Measurements from ENCODE around the gene HIVEP2. TPM values are rescaled to one million over a fixed set of nuclear protein-coding genes. Genes with fewer than 3 reads are reported as not detected.

HIVEP2 gene
- total RNA-seq, 1 donor from 2014 or later: 24.3 TPM

DNA sequence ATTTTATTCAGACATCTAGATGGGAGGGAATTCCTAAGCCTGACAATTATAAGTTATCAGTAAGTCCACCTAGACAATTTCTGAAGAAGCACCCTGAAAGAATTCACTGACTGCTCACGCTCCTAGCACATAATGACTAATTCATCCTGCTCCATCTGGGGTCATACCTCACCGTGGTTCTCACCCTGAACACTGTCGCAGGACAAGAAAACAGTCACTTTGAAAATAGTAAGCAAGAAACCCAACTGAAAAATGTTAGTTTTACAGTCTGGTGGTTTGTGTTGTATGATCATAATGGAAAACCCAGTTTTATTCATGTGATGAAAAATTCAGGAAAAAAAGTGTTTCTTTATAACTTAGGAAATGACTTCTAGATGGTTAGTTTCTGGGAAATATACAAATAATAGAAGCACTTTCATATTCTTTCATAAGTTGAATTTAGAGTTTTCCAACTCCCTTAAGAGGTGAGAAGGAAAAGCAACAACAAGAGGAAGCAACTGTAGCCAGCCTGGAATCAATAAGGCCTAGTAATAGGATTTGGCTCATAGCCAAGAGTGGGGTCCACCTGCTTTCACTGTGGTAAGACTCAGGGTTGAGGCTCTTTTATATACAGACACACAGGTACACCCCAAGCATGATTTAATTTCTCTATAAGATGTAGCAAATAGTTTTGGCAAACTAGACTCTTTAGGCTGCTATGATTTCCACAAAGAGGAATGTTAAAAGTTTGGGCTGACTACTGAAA lies 94.1 kb downstream of the HIVEP2 start:
- DNase-seq (ENCODE audit: low spot score): no peak
- peak overlapping the region; percentile 83 for H3K27ac Mint-ChIP-seq

DNA sequence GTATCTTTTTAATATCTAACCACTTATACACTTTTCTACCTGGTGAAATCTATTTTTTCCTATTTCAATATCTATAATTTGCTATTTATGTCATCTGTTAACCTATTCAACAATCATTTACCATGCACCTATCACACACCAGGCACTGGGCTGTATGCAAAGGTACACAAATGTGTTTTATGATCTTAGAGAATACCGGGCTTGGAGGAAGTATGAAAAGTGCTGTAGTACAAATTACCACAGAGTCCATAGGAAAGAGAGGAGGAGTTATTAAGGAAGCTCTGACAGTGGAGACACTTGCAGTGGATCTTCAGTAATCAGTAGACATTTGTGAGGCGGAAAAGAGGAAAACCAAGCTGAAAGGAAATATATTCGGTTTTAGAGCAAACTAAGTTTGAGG lies 96.0 kb downstream of the HIVEP2 start:
- no peak overlapping the region for H3K4me3 Mint-ChIP-seq (ENCODE audit: low read depth)

More for the DNA sequence above, 94.1 kb downstream of the HIVEP2 start:
- H3K36me3 Mint-ChIP-seq (ENCODE audit: low read depth): peaks cover 39% of the 10 kb centered on the region
- H3K9me3 Mint-ChIP-seq: no peaks in the 10 kb centered on the region
- intact Hi-C loops (cut with micrococcal nuclease): loop anchor here (1.0 to 10.0 kb wide), 9 partner anchors 8 to 694 kb away; no protein-coding TSS in a partner anchor
- peak overlapping the region; percentile 21 for H3K4me3 Mint-ChIP-seq (ENCODE audit: low read depth)
- peaks cover 90% of the 10 kb centered on the region for H3K4me1 Mint-ChIP-seq (ENCODE audit: low read depth)
- H3K27me3 Mint-ChIP-seq (ENCODE audit: low read depth): no peaks in the 10 kb centered on the region

DNA sequence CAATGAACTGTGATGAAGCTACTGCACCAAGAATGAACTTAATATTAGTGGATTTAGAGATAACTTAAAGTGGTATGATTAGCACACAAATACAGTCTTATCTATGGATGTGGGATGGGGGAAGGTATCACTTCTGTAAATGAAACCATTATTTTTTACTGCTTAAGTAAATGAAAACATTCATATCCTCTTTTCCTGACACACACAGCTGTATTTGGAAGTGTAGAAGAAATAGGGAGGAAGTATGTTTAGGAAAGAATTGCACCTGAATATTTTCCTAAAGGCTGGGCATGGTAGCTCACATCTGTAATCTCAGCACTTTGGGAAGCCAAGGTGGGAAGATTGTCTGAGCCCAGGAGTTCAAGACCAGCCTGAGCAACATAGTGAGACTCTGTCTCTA lies 96.8 kb downstream of the HIVEP2 start:
- Mint-ChIP-seq H3K9me3 (no peaks in the 10 kb centered on the region), H3K4me1 (ENCODE audit: low read depth) (peaks cover 90% of the 10 kb centered on the region), H3K36me3 (ENCODE audit: low read depth) (peaks cover 15% of the 10 kb centered on the region), H3K4me3 (ENCODE audit: low read depth) (no peak overlapping the region), H3K27ac (no peak overlapping the region), H3K27me3 (ENCODE audit: low read depth) (no peaks in the 10 kb centered on the region)
- DNase-seq (ENCODE audit: low spot score): no peak
- intact Hi-C loops (cut with micrococcal nuclease): loop anchor here (10.0 kb wide), 2 partner anchors 153 to 453 kb away; no protein-coding TSS in a partner anchor

More for the DNA sequence above, 96.0 kb downstream of the HIVEP2 start:
- Mint-ChIP-seq H3K4me1 (ENCODE audit: low read depth) (peaks cover 90% of the 10 kb centered on the region), H3K27ac (peak overlapping the region; percentile 4), H3K36me3 (ENCODE audit: low read depth) (peaks cover 23% of the 10 kb centered on the region), H3K9me3 (no peaks in the 10 kb centered on the region), H3K27me3 (ENCODE audit: low read depth) (no peaks in the 10 kb centered on the region)
- intact Hi-C loops (cut with micrococcal nuclease): loop anchor here (10.0 kb wide), 2 partner anchors 154 to 454 kb away; no protein-coding TSS in a partner anchor
- no peak for DNase-seq (ENCODE audit: low spot score)

DNA sequence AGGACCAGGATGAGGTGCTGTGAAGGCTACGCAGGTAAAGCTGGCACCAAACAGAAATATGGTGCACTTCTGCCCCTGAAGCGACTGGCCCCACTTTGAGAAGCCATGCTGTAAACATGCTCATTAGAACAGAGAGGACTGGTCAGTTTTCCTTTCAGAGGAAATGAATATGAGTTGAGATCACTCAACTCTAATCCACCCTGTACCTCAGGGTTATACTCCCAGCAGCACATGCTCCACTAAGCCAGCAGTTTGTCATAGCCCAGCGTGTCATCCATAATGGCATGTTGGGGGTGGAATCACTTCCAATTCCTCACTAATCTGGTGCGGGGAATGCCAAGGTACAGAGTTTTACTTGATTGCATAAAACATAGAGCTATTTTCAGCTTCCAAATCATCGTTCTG lies 98.1 kb downstream of the HIVEP2 start:
- Mint-ChIP-seq H3K36me3 (ENCODE audit: low read depth) (peaks cover 7% of the 10 kb centered on the region), H3K27ac (no peak overlapping the region), H3K27me3 (ENCODE audit: low read depth) (no peaks in the 10 kb centered on the region), H3K9me3 (no peaks in the 10 kb centered on the region), H3K4me3 (ENCODE audit: low read depth) (no peak overlapping the region), H3K4me1 (ENCODE audit: low read depth) (peaks cover 92% of the 10 kb centered on the region)
- intact Hi-C loops (cut with micrococcal nuclease): loop anchor here (10.0 kb wide), 2 partner anchors 152 to 452 kb away; no protein-coding TSS in a partner anchor
- no peak for DNase-seq (ENCODE audit: low spot score)

DNA sequence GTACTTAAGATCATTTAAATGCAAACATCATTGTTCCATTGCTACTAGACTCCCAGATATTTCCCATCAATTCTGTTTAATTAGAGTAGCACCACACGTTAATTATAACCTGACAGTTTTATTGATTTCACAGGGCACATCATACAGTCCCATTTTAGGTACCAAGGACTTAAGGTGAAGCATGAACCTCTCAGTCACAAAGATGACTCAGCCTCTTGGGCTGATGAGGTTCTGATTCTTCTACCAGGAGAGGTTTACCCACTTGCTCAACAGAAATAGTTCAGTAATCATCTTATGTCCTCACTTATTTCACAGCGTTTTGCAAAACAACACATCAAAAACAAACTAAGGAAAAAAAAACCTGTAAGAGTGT lies 98.5 kb downstream of the HIVEP2 start:
- H3K4me3 Mint-ChIP-seq (ENCODE audit: low read depth): peak overlapping the region; percentile 60
- no peaks in the 10 kb centered on the region for H3K9me3 Mint-ChIP-seq
- peaks cover 92% of the 10 kb centered on the region for H3K4me1 Mint-ChIP-seq (ENCODE audit: low read depth)
- H3K27me3 Mint-ChIP-seq (ENCODE audit: low read depth): no peaks in the 10 kb centered on the region
- H3K27ac Mint-ChIP-seq: peak overlapping the region; percentile 37
- DNase-seq (ENCODE audit: low spot score): no peak
- intact Hi-C loops (cut with micrococcal nuclease): loop anchor here (10.0 kb wide), 2 partner anchors 152 to 452 kb away; no protein-coding TSS in a partner anchor
- peaks cover 7% of the 10 kb centered on the region for H3K36me3 Mint-ChIP-seq (ENCODE audit: low read depth)

- Mint-ChIP-seq H3K27ac (peak overlapping the region; percentile 62), H3K9me3 (no peaks in the 10 kb centered on the region), H3K36me3 (ENCODE audit: low read depth) (peaks cover 7% of the 10 kb centered on the region), H3K4me1 (ENCODE audit: low read depth) (peaks cover 89% of the 10 kb centered on the region), H3K27me3 (ENCODE audit: low read depth) (no peaks in the 10 kb centered on the region), H3K4me3 (ENCODE audit: low read depth) (peak overlapping the region; percentile 60)
- DNase-seq (ENCODE audit: low spot score): peak; percentile 35
- intact Hi-C loops (cut with micrococcal nuclease): loop anchor here (1.0 to 10.0 kb wide), 3 partner anchors 61 to 451 kb away; no protein-coding TSS in a partner anchor
Observed at GRCh38 chr6:142845624-142846458, 99.1 kb downstream of the HIVEP2 start.

GRCh38 chr6:142845143-142845571 lies 99.8 kb downstream of the HIVEP2 start:
- Mint-ChIP-seq H3K27me3 (ENCODE audit: low read depth) (no peaks in the 10 kb centered on the region), H3K27ac (peak overlapping the region; percentile 62), H3K9me3 (no peaks in the 10 kb centered on the region), H3K4me3 (ENCODE audit: low read depth) (peak overlapping the region; percentile 60), H3K36me3 (ENCODE audit: low read depth) (peaks cover 7% of the 10 kb centered on the region), H3K4me1 (ENCODE audit: low read depth) (peaks cover 83% of the 10 kb centered on the region)
- no peak for DNase-seq (ENCODE audit: low spot score)
- intact Hi-C loops (cut with micrococcal nuclease): loop anchor here (1.0 to 10.0 kb wide), 3 partner anchors 62 to 450 kb away; no protein-coding TSS in a partner anchor

GRCh38 chr6:142844065-142844755 lies 100.8 kb downstream of the HIVEP2 start:
- H3K27ac Mint-ChIP-seq: peak overlapping the region; percentile 62
- no peaks in the 10 kb centered on the region for H3K9me3 Mint-ChIP-seq
- intact Hi-C loops (cut with micrococcal nuclease): loop anchor here (5.0 to 10.0 kb wide), 4 partner anchors 42 to 449 kb away; no protein-coding TSS in a partner anchor
- no peak for DNase-seq (ENCODE audit: low spot score)
- H3K36me3 Mint-ChIP-seq (ENCODE audit: low read depth): peaks cover 7% of the 10 kb centered on the region
- peaks cover 84% of the 10 kb centered on the region for H3K4me1 Mint-ChIP-seq (ENCODE audit: low read depth)
- H3K27me3 Mint-ChIP-seq (ENCODE audit: low read depth): no peaks in the 10 kb centered on the region
- H3K4me3 Mint-ChIP-seq (ENCODE audit: low read depth): peak overlapping the region; percentile 60

DNA sequence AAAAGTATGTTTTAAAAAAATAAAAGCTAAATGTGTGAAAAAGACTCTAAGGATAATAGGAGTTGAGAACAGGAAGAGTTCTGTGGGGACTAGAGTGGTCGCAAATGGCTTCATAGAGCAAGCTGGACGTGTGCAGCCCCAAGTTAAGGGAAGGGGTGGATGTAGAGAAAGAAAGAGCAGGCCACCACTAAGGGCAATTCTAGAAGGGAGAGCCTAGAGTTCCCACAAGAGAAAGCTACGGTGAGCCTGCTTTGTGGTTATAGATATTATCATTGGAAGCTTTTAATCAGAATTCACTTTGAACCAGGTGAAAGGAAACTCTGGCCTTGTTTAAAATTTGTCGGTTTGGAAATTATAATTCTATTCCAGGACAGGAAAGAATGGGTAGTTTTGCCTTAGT lies 101.6 kb downstream of the HIVEP2 start:
- H3K36me3 Mint-ChIP-seq (ENCODE audit: low read depth): peaks cover 7% of the 10 kb centered on the region

DNA sequence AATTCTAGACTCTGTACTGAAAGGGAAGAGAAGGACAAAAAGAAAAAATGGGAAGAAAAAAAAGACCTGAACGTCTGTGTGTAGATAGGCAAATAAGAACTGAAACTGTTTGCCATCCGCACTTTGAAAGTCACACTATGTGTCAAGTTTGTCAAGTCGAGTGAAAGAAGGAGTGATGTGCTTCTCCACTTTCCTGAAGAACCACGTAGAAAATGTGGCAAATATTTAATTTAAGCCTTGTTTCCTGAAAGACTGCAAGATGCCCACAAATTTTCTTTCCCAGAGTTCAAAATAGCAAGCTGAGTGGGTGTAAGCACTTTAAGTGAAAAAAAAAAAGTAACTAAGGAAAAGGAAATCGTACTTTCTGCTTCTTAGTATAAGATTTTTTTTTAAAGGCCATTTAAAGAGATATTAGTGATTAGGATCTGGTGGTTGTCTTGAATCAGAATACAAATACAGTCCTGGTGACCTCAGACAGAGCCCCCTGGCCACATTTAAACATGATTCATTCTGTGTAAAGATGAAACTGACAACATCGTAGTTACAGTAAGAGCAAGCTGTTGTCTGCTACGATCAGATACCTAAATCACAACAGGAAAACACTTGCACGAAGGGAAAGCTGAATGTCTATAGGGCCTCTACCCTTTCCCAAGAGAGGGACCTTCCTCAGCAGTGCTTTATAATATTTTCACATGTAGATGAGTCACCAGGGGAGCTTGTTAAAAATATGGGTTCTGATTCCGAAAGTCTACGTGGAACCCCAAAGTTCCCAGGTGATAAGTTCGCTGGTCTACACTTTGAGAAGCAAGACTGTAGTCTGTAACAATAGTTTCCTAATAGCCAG lies 102.3 kb downstream of the HIVEP2 start:
- Mint-ChIP-seq H3K36me3 (ENCODE audit: low read depth) (peaks cover 8% of the 10 kb centered on the region), H3K4me3 (ENCODE audit: low read depth) (peak overlapping the region; percentile 67), H3K27ac (peak overlapping the region; percentile 92), H3K9me3 (no peaks in the 10 kb centered on the region), H3K4me1 (ENCODE audit: low read depth) (peaks cover 84% of the 10 kb centered on the region), H3K27me3 (ENCODE audit: low read depth) (no peaks in the 10 kb centered on the region)
- intact Hi-C loops (cut with micrococcal nuclease): loop anchor here (1.0 to 10.0 kb wide), 12 partner anchors 9 to 448 kb away; no protein-coding TSS in a partner anchor
- DNase-seq (ENCODE audit: low spot score): peak; percentile 43

More for the DNA sequence above, 101.6 kb downstream of the HIVEP2 start:
- peaks cover 83% of the 10 kb centered on the region for H3K4me1 Mint-ChIP-seq (ENCODE audit: low read depth)
- DNase-seq (ENCODE audit: low spot score): no peak
- peak overlapping the region; percentile 67 for H3K4me3 Mint-ChIP-seq (ENCODE audit: low read depth)
- H3K9me3 Mint-ChIP-seq: no peaks in the 10 kb centered on the region
- intact Hi-C loops (cut with micrococcal nuclease): loop anchor here (1.0 to 10.0 kb wide), 11 partner anchors 8 to 449 kb away; no protein-coding TSS in a partner anchor
- H3K27ac Mint-ChIP-seq: peak overlapping the region; percentile 92
- no peaks in the 10 kb centered on the region for H3K27me3 Mint-ChIP-seq (ENCODE audit: low read depth)

GRCh38 chr6:142841915-142842314 lies 103.1 kb downstream of the HIVEP2 start:
- H3K27ac Mint-ChIP-seq: peak overlapping the region; percentile 92
- H3K36me3 Mint-ChIP-seq (ENCODE audit: low read depth): peaks cover 10% of the 10 kb centered on the region
- H3K4me3 Mint-ChIP-seq (ENCODE audit: low read depth): peak overlapping the region; percentile 67
- no peaks in the 10 kb centered on the region for H3K27me3 Mint-ChIP-seq (ENCODE audit: low read depth)
- H3K4me1 Mint-ChIP-seq (ENCODE audit: low read depth): peaks cover 82% of the 10 kb centered on the region
- DNase-seq (ENCODE audit: low spot score): no peak
- intact Hi-C loops (cut with micrococcal nuclease): loop anchor here (1.0 to 10.0 kb wide), 6 partner anchors 15 to 447 kb away; no protein-coding TSS in a partner anchor
- H3K9me3 Mint-ChIP-seq: no peaks in the 10 kb centered on the region

Measured in activated T-helper 2 cell treated with anti-CD3 and anti-CD28 coated beads, Interferon-gamma antibody, Interleukin-2, Interleukin-4, amounts not matched to agents 10 μg/mL and 5 μg/mL and 100 μg/mL, durations not matched to agents 14 hours and 24 hours and 36 hours (primary cell).